Kidney (tissue), 14 donors: ENCODE measurements around the gene COL12A1. TPM values are rescaled to one million over a fixed set of nuclear protein-coding genes. Genes with fewer than 3 reads are reported as not detected.

Experiments used
- DNase-seq, 5 donors: peaks; one replicate each; pipeline ENCODE4 v3.0.0-alpha.2; 2013 to 2020
- FAIRE-seq: peaks from 2 replicates; lab custom pipeline; 2012; peaks lifted over from hg19 to GRCh38; lab: Jason Lieb, UNC
- H3K27ac ChIP-seq, 2 donors: one replicate each; pipeline ENCODE4 v1.7.0; 2013; ENCODE audit warnings: low read depth in 2 of 2, low read length in 2 of 2, inconsistent platforms in 1 of 2
- H3K27me3 ChIP-seq: one replicate; pipeline ENCODE4 v1.7.1; 2013; ENCODE audit warnings: low read length, inconsistent platforms; ENCODE audit not compliant: control insufficient read depth, insufficient read depth
- H3K36me3 ChIP-seq, 3 donors: one replicate each; pipeline versions ENCODE4 v1.7.0 to v1.7.1; 2013; ENCODE audit warnings: low read length in 3 of 3, control low read depth in 1 of 3, inconsistent platforms in 1 of 3; ENCODE audit not compliant: insufficient read depth in 3 of 3, control insufficient read depth in 2 of 3
- H3K4me1 ChIP-seq, 3 donors: one replicate each; pipeline versions ENCODE4 v1.7.0 to v1.7.1; 2013; ENCODE audit warnings: low read length in 3 of 3, inconsistent platforms in 1 of 3, low read depth in 1 of 3; ENCODE audit not compliant: control insufficient read depth in 2 of 3, insufficient read depth in 2 of 3
- H3K4me3 ChIP-seq, 3 donors: one replicate each; pipeline versions ENCODE4 v1.7.0 to v1.8.1; 2013; ENCODE audit warnings: low read length in 3 of 3, control low read depth in 1 of 3, inconsistent platforms in 1 of 3
- H3K9ac ChIP-seq, 3 donors: one replicate each; pipeline versions ENCODE4 v1.7.0 to v1.7.1; 2013; ENCODE audit warnings: low read length in 3 of 3, control low read depth in 1 of 3, inconsistent platforms in 1 of 3
- H3K9me3 ChIP-seq, 3 donors: one replicate each; pipeline versions ENCODE4 v1.7.0 to v1.7.1; 2013; ENCODE audit warnings: low read length in 3 of 3, control low read depth in 1 of 3, inconsistent platforms in 1 of 3; ENCODE audit not compliant: control insufficient read depth in 2 of 3, insufficient read depth in 1 of 3
- intact Hi-C: fragments of 100-400 bp; cut with DNase I; formaldehyde crosslinking; loops from one replicate; pipeline ENCODE4 v1.11.1; 2022
- polyA plus RNA-seq: library from polyadenylated mRNA; stranded (reverse); fragments of 350-450 nt; fragmentation: Illumina TruSeq; extraction: RNeasy Lipid Tissue Mini Kit (QIAGEN cat#74804); gene quantifications from one replicate; pipeline ENCODE4 v1.2.3, GENCODE V29; 2014; ENCODE audit warnings: low read depth, low replicate concordance; ENCODE audit not compliant: insufficient read depth
- total RNA-seq: library from RNA; stranded (reverse); fragmentation: NEBNext Ultra II Directional; extraction: Animal tissue kit (Norgen Biotek cat#: 25700); gene quantifications from one replicate; pipeline ENCODE4 v1.2.1, GENCODE V29; 2021
- TF ChIP-seq, protein P1 (sequence below): IDR thresholded peaks from 3 replicates; pipeline ENCODE4 v1.5.1; 2012; ENCODE audit warnings: mild to moderate bottlenecking, moderate library complexity, borderline replicate concordance; ENCODE audit not compliant: insufficient read depth; ENCODE audit errors: extremely low read depth
- donor health status: control.
- donor health status: control.
- donor health status: control.
- donor health status: control.
- donor health status: control.
- donor health status: DM: yes; HTN: yes; CAD: no.
- donor health status: Normal renal cell carcinoma (clear cell type).

Gene COL12A1
- total and polyA plus RNA-seq, 2 donors from 2014 or later = 12.3 to 28.3 TPM

- H3K4me1 ChIP-seq = no peaks in the 10 kb centered on the region
- H3K36me3 ChIP-seq = no peaks in the 10 kb centered on the region
- DNase-seq (no peak), FAIRE-seq (no peak)
- H3K4me3 ChIP-seq = no peak overlapping the region
- no peak overlapping the region for H3K27ac ChIP-seq
- intact Hi-C loops = no loop called here
- no peaks in the 10 kb centered on the region for H3K27me3 ChIP-seq
- H3K9me3 ChIP-seq = no peaks in the 10 kb centered on the region
- no peak overlapping the region for H3K9ac ChIP-seq
- TF ChIP-seq, protein P1, sequence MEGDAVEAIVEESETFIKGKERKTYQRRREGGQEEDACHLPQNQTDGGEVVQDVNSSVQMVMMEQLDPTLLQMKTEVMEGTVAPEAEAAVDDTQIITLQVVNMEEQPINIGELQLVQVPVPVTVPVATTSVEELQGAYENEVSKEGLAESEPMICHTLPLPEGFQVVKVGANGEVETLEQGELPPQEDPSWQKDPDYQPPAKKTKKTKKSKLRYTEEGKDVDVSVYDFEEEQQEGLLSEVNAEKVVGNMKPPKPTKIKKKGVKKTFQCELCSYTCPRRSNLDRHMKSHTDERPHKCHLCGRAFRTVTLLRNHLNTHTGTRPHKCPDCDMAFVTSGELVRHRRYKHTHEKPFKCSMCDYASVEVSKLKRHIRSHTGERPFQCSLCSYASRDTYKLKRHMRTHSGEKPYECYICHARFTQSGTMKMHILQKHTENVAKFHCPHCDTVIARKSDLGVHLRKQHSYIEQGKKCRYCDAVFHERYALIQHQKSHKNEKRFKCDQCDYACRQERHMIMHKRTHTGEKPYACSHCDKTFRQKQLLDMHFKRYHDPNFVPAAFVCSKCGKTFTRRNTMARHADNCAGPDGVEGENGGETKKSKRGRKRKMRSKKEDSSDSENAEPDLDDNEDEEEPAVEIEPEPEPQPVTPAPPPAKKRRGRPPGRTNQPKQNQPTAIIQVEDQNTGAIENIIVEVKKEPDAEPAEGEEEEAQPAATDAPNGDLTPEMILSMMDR = no peak
These were observed 156.5 kb downstream of the COL12A1 start for GRCh38 chr6:75049308-75049707.

GRCh38 chr6:75044846-75045245 is 161.0 kb downstream of the COL12A1 start:
- no peak overlapping the region for H3K4me3 ChIP-seq
- DNase-seq (no peak), FAIRE-seq (no peak)
- TF ChIP-seq, protein P1 = no peak
- intact Hi-C loops = no loop called here
- no peak overlapping the region for H3K9ac ChIP-seq
- H3K4me1 ChIP-seq = no peaks in the 10 kb centered on the region
- H3K9me3 ChIP-seq = peaks cover 0 to 6% (median 0%) of the 10 kb centered on the region in 3 donors
- no peaks in the 10 kb centered on the region for H3K36me3 ChIP-seq
- no peak overlapping the region for H3K27ac ChIP-seq
- no peaks in the 10 kb centered on the region for H3K27me3 ChIP-seq

GRCh38 chr6:75041381-75041780 is 164.5 kb downstream of the COL12A1 start:
- DNase-seq = no peak
- Histone ChIP-seq H3K4me3 (no peak overlapping the region), H3K9me3 (peaks cover 0 to 6% (median 0%) of the 10 kb centered on the region in 3 donors), H3K27me3 (no peaks in the 10 kb centered on the region), H3K36me3 (no peaks in the 10 kb centered on the region), H3K9ac (no peak overlapping the region), H3K4me1 (no peaks in the 10 kb centered on the region), H3K27ac (no peak overlapping the region)
- intact Hi-C loops = no loop called here
- no peak for FAIRE-seq
- TF ChIP-seq, protein P1 = no peak

Other genes starting within 250 kb of the COL12A1 start
- 315 TPM for gene COX7A2, start 37.7 kb upstream of the COL12A1 start, total RNA-seq
- 812 TPM for gene COX7A2, start 37.7 kb upstream of the COL12A1 start, polyA plus RNA-seq
- gene TMEM30A, start 78.7 kb upstream of the COL12A1 start, total RNA-seq = 101 TPM
- 51.0 TPM for gene TMEM30A, start 78.7 kb upstream of the COL12A1 start, polyA plus RNA-seq